ENCODE measurements around the gene PITPNM1.
"Not testable (repeated sequence)": the region's sequence is repeated elsewhere in the genome, so short reads cannot be mapped to it uniquely, and the experiment has no call there.

The PITPNM1 gene

DNA sequence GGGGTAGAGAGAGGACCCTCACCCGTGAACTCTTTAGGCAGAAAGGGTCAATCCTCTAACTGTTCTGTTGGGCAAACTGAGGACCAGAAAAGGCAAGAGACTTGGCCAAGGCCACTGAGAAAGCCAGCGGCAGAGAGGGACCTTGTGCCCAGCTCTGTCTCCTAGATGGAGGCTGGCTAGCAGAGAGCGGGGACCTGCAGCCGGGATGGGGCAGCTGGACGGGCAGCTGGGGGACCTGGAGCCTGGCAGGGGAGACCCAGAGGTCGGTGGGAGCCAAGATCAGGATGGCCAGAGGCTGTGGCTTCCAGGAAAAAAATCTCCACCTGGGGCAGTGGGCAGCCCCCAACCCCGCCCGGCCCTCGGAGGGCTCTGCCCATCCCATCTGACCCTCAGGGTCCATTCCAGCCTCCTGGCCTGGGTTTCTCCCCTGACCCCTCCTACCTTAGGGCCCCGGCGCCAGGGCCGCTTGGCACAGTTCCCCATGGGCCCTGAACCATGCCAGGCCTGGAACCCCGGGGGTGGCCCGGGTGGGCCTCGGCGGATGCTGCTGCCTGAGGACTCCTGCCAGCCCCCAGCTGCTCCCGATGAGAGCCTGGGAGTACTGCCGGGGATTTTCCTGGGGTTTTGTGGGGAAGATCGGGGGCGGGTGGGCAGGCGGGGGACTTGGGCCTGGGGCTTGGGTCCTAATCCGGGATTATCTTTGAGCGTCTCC lies 17.8 kb upstream of the PITPNM1 start, which contains the start of gene CABP2:
TSS of gene CABP2 (minus strand) at position 603 of the 712 bp plus-strand sequence. CDS start at position 483, 120 bp downstream.
- DNase-seq: no peak

- no peak for DNase-seq
These were observed 17.2 kb upstream of the PITPNM1 start for GRCh38 chr11:67522338-67522737.

GRCh38 chr11:67521924-67522323 lies 16.8 kb upstream of the PITPNM1 start:
- DNase-seq: no peak

GRCh38 chr11:67520856-67521824 lies 16.0 kb upstream of the PITPNM1 start:
- no peak for DNase-seq

GRCh38 chr11:67519726-67520125 lies 14.6 kb upstream of the PITPNM1 start:
- DNase-seq: no peak

DNA sequence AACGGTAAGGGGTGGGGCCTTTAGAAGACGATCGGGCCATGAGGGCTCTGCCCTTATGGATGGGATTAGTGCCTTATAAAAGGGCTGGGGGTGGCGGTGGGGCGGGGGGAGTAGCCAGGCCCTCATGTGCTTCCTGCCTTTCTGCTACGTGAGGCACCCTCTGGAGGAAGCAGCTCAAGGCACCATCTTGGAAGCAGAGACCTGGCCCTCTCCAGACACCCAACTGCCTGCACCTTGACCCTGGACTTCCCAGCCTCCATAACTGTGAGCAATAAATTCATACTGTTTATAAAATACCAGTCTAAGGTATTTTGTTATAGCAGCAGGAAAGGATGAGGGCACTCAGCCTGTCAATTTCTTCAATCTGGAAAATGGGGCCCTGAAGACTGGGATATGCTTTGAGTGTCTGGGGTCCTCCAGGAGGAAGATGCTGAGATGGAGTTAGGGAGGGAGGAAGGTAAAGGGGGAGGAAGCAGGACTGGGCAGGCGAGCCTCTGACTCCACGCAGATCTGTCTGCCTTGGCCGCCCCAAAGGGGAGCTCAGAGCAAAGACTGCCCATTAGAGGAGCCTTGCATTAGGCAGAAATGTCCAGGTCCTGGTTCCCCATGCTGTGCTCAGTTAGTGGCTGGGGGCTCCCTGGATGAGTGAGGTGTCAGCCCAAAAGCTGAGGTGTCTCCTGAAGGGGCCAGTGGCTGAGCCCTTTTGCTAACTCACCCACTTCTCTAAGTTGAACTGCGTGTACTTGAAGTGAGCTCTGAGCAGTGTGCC lies 12.8 kb upstream of the PITPNM1 start:
- DNase-seq: no peak

DNA sequence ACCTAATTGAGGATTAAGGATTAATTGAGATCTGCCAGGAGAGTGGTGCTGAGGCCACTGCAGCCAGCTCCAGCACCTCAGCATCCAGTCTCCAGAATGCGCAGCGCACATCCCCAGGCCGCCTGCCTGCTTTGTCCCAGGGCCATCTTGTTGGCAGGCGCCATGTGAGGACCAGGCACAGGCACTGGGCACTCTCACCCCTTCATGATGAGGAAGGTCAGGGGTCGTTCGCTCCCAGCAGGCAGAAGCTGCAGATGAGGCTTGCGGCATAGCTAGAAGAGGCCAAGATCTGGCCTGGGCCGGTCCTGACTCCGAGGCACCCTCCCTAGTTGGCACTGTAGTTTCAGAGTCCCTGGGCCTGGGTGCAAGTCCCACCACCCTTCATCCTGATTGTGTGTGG lies 11.6 kb upstream of the PITPNM1 start:
- no peak for DNase-seq

- no peak for DNase-seq
These were observed 9.0 kb upstream of the PITPNM1 start for GRCh38 chr11:67514116-67514515.

DNA sequence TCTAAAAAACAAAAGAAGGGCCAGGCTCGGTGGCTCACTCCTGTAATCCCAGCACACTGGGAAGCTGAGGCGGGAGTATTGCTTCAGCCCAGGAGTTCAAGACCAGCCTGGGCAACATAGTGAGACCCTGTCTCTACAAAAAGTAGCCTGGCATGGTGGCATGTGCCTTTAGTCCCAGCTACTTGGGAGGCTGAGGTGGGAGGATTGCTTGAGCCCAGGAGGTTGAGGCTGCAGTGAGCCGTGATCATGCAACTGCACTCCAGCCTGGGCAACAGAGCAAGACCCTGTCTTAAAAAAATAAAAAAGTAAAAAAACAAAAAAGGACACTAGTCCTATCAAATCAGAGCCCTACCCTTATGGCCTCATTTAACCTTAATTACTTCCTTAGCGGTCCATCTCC lies 6.4 kb upstream of the PITPNM1 start:
- DNase-seq: not testable (repeated sequence)

DNA sequence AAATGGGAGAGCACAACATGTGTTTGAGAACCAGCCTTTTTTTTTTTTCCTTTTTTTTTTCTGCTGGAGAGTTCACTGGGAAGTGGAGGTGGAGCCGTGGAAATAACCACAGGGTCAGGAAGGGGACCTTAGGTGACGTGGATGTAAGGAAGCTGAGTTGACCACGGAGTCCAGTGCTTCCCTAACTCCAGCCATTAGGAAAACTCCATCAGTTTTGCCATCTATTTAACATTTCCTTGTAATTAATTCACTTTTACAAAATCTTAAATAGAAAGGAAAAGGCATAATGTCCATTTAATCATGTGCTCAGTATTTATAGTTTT lies 4.8 kb upstream of the PITPNM1 start:
- DNase-seq: no peak

- DNase-seq: peak; percentile 100
These were observed 3.4 kb upstream of the PITPNM1 start for GRCh38 chr11:67508486-67509121.

DNA sequence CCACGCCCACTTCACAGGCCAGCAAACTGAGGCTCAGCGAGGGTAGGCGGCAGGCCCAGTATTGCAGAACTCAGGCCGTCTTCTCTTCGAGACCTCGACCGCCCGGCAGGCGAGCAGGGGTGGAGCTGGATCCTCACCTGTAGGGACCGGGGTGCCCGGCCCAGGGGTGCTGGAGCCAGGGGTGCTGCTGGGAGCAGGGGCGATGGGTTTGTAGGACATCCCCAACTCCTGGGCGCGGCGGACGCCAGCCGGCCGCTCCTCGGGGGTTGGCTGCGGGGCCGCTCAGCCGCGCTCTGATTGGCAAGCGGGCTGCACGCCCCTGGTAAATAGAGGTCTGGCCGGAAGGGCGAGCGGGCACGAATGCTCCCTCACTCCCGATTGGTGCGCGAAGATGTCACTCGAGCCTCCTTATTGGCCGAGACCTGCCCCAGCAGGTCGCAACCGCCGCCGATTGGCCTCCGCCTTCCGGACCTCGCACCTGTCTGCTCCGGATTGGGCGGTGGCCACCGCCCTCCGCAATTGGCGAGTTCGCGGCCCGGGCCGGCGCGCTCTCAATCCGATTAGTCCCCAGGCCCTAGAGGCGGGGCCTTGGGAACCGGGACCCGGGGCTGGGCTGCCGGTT lies 2.8 kb upstream of the PITPNM1 start, which contains the start of gene CDK2AP2:
TSS of gene CDK2AP2 (minus strand) at position 299 of the 622 bp plus-strand sequence. CDS start at position 219, 80 bp downstream.
- DNase-seq: peak; percentile 98

GRCh38 chr11:67507242-67507863 lies 2.2 kb upstream of the PITPNM1 start:
- DNase-seq: no peak

GRCh38 chr11:67506426-67507051 lies 1.4 kb upstream of the PITPNM1 start:
- no peak for DNase-seq

- peak; percentile 91 for DNase-seq
These were observed 638 bp upstream of the PITPNM1 start for GRCh38 chr11:67505605-67506396.

DNA sequence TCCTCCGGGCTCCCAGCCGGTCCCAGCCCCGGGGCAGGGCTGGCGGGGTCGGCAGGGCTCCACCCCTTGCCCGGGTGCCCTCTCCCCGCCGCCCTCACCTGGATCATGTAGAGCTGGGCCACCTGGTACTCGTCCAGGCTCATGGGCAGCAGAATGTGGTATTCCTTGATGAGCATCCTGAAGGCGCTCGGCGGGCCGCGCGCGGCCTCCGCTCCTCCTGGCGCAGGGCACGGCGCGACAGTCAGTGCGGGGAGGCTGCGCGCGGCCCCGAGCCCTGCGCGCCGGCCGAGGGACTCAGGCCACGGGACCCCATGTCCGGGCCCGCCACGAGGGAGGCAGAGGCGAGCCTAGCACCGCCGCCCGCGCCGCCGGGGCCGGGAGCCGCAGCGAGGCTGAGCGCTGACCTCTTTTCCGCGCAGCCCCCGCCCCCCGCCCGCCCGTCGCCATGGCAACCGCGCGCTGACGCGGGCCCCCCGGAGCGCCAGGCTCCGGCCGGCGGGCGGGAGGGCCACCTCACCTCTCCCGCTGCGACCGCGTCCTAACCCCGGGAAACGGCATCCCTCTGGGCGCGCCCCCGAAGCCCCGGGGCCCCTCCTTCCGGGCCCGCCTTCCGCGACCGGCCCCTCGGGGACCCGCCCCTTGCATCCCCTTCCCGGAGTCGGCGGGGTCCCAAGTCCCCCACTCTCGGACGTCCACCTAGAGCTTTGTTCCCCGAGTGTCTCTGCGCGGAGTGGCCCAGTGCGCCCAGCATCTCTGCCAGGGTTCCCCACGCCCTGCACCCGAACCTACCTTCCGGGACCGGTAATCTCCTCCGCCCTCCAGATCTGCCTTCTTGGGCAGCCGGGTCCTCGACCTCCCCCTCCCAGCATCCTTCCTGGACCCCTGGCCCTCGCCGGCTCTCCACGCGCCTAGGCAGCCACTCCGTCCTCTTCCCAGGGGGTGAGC lies 886 bp downstream of the PITPNM1 start:
- DNase-seq: no peak

DNA sequence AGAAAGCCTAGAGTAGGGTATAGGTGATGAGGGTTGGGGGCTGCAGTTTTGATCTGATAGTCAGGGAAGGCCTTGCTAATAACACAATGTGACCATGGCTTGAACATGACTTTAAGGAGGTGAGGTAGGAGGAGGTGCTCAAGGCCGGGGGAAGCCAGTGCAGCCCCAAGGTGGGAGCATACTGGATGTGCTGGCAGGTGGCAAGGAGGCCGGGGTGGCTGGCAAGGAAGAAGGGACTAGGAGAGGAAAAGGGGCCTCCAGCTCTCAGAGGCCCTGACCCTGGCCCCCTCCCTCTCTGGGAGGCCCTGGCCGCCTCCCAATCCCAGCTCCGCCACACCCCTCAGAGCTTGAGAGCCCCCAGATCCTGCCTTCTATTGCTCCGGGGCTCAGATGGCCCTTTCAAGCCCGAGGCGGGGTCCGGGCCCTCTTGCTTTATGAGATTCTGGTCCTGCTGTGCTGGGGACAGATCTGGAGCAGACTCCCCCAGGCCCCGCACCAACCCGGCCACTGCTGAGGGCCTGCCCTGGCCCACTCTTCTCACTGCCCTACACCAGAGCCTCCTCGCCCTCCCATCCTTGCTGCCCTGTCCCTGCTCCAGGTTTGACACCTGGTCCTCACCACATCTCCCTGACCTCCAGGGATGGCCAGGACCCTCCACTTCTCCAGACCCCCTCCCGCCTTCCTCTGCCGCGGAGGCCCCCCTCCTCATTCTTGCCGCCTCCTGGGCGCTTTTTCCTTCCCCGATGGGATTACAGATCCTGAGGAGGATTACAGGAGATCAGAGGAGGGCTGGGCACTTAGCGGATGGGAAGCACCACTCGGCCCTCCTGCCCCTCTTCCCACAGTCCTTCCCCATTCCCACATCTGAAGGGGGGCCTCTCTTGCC lies 1.8 kb downstream of the PITPNM1 start:
- no peak for DNase-seq

Measured in stimulated activated CD4-positive, alpha-beta T cell treated with anti-CD3 and anti-CD28 coated beads, Interleukin-4, amount 100 ng/mL, for 1 hour (primary cell).